GM12872 (cell line): ENCODE results near the gene PPARG.

ENCODE experiments used
- CTCF ChIP-seq: IDR thresholded peaks from 3 replicates; pipeline ENCODE4 v1.5.1; 2011; ENCODE audit warnings: low read depth, mild to moderate bottlenecking, low read length, moderate library complexity; ENCODE audit not compliant: insufficient read depth

PPARG gene

GRCh38 chr3:12461097-12461649, 172.3 kb downstream of the PPARG start:
- no peak for TF ChIP-seq CTCF

GRCh38 chr3:12462159-12462947, 173.5 kb downstream of the PPARG start:
- no peak for TF ChIP-seq CTCF

- TF ChIP-seq CTCF = no peak
Measured at GRCh38 chr3:12463686-12464085, 174.8 kb downstream of the PPARG start.

- TF ChIP-seq CTCF = no peak
Measured at GRCh38 chr3:12464181-12464580, 175.3 kb downstream of the PPARG start.

GRCh38 chr3:12465151-12465835, 176.4 kb downstream of the PPARG start:
- no peak for TF ChIP-seq CTCF

GRCh38 chr3:12465836-12466225, 177.0 kb downstream of the PPARG start:
- no peak for TF ChIP-seq CTCF

GRCh38 chr3:12467746-12468145, 178.9 kb downstream of the PPARG start:
- no peak for TF ChIP-seq CTCF
